Ishikawa (cell line): ENCODE data around the gene MFSD12.
A peak's percentile ranks its signal among the peaks of the same experiment; 100 is the strongest.

Experiments
- CEBPB ChIP-seq: IDR thresholded peaks from 2 replicates; pipeline ENCODE4 v1.6.1; 2012
- EGR1 ChIP-seq: IDR thresholded peaks from 2 replicates; pipeline ENCODE4 v1.6.1; 2012
- EP300 ChIP-seq: IDR thresholded peaks from 2 replicates; pipeline ENCODE4 v1.6.1; 2012; ENCODE audit warnings: borderline replicate concordance
- FOXM1 ChIP-seq: IDR thresholded peaks from 2 replicates; pipeline ENCODE4 v1.6.1; 2012; ENCODE audit warnings: low read depth, borderline replicate concordance
- NFIC ChIP-seq: IDR thresholded peaks from 2 replicates; pipeline ENCODE4 v1.6.1; 2012
- RAD21 ChIP-seq: IDR thresholded peaks from 2 replicates; pipeline ENCODE4 v1.6.1; 2012; ENCODE audit warnings: low read depth
- TAF1 ChIP-seq: IDR thresholded peaks from 2 replicates; pipeline ENCODE4 v1.6.1; 2012; ENCODE audit warnings: low read depth, mild to moderate bottlenecking
- TCF12 ChIP-seq: IDR thresholded peaks from 2 replicates; pipeline ENCODE4 v1.6.1; 2012; ENCODE audit warnings: low read depth
- TEAD4 ChIP-seq: IDR thresholded peaks from 2 replicates; pipeline ENCODE4 v1.6.1; 2012
- YY1 ChIP-seq: IDR thresholded peaks from 2 replicates; pipeline ENCODE4 v1.6.1; 2012; ENCODE audit warnings: low read depth
- ZBTB7A ChIP-seq: IDR thresholded peaks from 2 replicates; pipeline ENCODE4 v1.6.1; 2012; ENCODE audit warnings: low read depth
- TF ChIP-seq, protein P1 (sequence below): IDR thresholded peaks from 2 replicates; pipeline ENCODE4 v1.6.1; 2012
- TF ChIP-seq, protein P2 (sequence below): IDR thresholded peaks from 2 replicates; pipeline ENCODE4 v1.6.1; 2012
- TF ChIP-seq, protein P3 (sequence below): IDR thresholded peaks from 2 replicates; pipeline ENCODE4 v1.6.1; 2012; ENCODE audit warnings: low read depth, mild to moderate bottlenecking

MFSD12 gene

DNA sequence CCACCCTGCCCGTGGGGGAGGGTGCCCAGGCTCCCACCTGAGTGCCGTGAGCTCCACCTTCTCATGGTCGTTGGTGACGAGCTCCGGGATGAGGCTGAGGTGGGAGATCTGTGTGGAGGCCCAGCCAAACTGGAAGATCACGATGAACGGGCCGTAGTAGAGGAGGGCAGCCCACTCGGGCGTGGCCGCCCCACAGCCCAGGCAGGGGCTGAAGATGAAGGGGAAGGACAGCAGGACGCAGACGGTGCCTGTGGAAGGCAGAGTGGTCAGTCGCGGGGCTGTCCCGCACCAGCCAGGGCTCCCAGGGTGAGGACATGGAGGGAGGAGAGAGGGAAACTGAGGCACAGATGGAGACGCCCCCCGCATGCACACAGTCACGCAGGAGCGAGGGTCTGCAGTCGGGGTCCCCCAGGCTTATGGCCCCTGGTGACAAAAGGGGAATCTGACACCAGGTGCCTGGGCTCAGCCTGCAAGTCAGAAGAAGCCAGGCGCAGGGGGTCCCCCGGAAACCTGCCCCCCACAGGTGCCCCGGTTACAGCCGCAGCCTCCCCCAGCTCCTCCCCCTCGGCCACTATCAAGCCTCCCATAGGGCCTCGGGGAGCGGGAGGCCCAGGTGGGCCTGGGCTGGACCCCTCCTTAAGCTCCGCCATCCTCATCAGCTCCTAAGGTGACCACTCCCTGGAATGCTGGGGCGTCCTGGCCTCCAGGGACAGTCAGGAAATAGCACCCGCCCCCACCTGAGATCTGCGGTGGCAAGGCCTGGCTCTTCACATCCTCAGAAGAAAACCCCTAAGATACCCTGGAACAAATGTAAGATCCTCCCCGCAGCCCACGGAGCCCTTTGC, 6.2 kb downstream of the MFSD12 start:
- TF ChIP-seq EGR1 = no peak
- no peak; the same call in 1 of the 2 replicates for TF ChIP-seq ZBTB7A
- TF ChIP-seq, protein P1, sequence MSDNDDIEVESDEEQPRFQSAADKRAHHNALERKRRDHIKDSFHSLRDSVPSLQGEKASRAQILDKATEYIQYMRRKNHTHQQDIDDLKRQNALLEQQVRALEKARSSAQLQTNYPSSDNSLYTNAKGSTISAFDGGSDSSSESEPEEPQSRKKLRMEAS = no peak
- TF ChIP-seq TEAD4 = no peak
- no peak for TF ChIP-seq FOXM1
- TF ChIP-seq RAD21 = no peak
- TF ChIP-seq, protein P2, sequence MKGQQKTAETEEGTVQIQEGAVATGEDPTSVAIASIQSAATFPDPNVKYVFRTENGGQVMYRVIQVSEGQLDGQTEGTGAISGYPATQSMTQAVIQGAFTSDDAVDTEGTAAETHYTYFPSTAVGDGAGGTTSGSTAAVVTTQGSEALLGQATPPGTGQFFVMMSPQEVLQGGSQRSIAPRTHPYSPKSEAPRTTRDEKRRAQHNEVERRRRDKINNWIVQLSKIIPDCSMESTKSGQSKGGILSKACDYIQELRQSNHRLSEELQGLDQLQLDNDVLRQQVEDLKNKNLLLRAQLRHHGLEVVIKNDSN = no peak
- TF ChIP-seq YY1 = no peak
- TF ChIP-seq CEBPB = no peak
- TF ChIP-seq, protein P3, sequence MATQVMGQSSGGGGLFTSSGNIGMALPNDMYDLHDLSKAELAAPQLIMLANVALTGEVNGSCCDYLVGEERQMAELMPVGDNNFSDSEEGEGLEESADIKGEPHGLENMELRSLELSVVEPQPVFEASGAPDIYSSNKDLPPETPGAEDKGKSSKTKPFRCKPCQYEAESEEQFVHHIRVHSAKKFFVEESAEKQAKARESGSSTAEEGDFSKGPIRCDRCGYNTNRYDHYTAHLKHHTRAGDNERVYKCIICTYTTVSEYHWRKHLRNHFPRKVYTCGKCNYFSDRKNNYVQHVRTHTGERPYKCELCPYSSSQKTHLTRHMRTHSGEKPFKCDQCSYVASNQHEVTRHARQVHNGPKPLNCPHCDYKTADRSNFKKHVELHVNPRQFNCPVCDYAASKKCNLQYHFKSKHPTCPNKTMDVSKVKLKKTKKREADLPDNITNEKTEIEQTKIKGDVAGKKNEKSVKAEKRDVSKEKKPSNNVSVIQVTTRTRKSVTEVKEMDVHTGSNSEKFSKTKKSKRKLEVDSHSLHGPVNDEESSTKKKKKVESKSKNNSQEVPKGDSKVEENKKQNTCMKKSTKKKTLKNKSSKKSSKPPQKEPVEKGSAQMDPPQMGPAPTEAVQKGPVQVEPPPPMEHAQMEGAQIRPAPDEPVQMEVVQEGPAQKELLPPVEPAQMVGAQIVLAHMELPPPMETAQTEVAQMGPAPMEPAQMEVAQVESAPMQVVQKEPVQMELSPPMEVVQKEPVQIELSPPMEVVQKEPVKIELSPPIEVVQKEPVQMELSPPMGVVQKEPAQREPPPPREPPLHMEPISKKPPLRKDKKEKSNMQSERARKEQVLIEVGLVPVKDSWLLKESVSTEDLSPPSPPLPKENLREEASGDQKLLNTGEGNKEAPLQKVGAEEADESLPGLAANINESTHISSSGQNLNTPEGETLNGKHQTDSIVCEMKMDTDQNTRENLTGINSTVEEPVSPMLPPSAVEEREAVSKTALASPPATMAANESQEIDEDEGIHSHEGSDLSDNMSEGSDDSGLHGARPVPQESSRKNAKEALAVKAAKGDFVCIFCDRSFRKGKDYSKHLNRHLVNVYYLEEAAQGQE = no peak

DNA sequence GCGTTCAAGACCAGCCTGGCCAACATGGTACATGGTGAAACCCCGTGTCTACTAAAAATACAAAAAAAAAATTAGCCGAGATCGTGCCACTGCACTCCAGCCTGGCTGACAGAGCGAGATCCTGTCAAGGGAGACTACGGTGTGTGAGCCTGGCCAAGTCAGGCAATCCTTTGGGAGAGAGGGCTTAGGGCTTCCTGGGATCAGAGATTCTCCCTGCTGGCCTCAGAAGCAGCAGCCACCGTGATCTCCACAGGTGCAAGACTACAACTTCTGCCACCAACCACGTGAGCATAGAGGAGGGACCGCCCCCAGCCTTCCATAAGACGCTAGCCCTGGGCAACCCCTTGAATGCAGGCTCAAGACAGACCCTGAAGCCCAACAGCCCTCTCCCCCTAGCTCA, 7.6 kb downstream of the MFSD12 start:
- no peak for TF ChIP-seq RAD21
- TF ChIP-seq, protein P1 = no peak
- no peak for TF ChIP-seq NFIC
- no peak for TF ChIP-seq TEAD4

DNA sequence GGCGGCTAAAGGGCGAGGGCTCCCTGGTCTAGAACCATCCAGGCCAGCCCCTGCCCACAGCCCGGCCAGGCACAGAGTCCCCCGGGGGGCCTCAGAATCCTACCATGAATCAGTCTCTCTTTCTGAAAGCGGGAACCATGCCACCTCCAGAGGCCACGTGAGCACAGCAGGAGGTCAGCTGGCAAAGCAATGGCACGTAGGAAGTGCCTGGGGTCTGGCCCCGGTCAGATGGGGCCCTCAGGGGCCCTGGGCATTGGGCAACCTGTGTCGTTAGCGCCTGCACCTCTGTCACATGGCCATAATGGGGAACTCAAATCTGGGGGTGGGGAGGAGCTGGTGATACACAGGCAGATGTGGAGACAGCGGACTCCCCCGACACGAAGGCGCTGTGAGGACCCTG, 8.8 kb downstream of the MFSD12 start:
- TF ChIP-seq TAF1 (no peak), YY1 (no peak), NFIC (no peak), TEAD4 (no peak), EGR1 (no peak), FOXM1 (no peak), EP300 (no peak), TCF12 (no peak), CEBPB (no peak)
- TF ChIP-seq, protein P3 = no peak
- TF ChIP-seq, protein P2 = peak; percentile 79
- TF ChIP-seq, protein P1 = peak; percentile 69

DNA sequence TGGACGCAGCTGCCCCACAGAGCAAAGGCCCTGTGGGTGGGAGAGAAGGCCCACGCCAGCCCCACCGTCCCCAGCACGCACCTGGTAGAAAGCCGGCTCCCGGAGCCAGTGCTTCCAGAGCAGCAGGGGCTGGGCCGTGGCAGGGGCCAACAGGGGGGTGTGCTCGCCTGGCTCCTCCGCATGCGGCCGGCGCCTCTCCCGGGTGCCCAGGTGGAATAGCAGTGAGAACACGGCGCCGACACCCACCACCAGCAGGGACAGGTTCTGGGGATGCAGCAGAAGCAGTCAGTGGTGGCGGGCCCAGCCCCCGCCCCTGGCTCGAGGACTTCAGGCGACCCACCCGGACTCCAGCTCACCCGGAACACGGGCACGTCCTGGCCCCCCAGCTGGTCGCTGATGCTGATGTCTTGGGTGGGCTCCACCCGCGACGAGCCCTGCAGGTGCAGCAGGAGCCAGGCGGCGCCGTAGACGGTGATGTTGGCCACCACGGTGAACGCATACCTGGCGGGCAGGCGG, 9.6 kb downstream of the MFSD12 start:
- TF ChIP-seq EP300 = no peak

DNA sequence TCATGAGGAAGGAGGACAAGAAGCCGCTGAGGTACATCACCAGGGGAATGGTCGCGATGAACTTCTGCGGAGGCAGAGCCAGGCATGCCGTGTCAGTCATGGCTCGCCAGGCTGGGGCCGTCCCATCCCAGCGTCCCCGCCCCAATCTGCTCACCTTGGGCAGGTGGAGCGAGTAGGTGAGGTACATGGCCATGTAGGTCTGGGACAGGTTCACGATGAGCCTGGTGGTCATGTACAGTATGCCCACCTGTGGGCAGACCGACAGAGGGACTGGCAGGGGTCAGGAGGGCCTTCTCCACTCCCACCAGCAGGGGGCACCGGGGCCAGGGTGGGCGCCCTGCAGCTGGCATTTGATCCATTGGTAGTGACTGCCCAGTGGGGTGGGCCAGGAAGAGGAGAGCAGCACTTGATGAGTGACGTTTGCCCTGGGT, 10.1 kb downstream of the MFSD12 start:
- TF ChIP-seq, protein P3 = no peak
- TF ChIP-seq EGR1 (no peak), RAD21 (no peak; the same call in 1 of the 2 replicates)
